Measurements from ENCODE around the gene FRG1.

DNA sequence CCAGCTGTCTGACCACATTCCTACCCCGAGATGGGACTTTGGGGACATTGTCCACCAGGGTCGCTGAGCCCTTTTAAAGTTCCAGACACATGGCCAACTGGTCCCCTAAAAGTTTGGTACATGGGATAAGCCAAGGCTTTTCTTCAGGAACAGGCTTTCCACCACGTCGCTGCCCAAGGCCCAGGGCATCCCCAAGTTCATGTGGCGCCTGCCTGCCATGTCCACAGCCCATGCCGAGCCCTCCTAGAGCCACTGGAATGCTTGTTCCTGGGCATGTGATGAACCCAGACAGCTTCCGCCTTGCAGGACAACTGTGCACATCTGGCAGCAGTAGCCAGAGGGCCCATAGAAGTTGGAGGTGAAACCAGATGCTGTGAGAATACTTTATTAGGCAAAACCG lies 41.3 kb downstream of the FRG1 start:
- TF ChIP-seq, protein P1, sequence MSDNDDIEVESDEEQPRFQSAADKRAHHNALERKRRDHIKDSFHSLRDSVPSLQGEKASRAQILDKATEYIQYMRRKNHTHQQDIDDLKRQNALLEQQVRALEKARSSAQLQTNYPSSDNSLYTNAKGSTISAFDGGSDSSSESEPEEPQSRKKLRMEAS (IDR thresholded peaks at IDR 0.05; ENCODE audit: low read depth): no peak
- no peak for TF ChIP-seq YY1 (IDR thresholded peaks at IDR 0.05; ENCODE audit: low read depth)
- TF ChIP-seq, protein P2, sequence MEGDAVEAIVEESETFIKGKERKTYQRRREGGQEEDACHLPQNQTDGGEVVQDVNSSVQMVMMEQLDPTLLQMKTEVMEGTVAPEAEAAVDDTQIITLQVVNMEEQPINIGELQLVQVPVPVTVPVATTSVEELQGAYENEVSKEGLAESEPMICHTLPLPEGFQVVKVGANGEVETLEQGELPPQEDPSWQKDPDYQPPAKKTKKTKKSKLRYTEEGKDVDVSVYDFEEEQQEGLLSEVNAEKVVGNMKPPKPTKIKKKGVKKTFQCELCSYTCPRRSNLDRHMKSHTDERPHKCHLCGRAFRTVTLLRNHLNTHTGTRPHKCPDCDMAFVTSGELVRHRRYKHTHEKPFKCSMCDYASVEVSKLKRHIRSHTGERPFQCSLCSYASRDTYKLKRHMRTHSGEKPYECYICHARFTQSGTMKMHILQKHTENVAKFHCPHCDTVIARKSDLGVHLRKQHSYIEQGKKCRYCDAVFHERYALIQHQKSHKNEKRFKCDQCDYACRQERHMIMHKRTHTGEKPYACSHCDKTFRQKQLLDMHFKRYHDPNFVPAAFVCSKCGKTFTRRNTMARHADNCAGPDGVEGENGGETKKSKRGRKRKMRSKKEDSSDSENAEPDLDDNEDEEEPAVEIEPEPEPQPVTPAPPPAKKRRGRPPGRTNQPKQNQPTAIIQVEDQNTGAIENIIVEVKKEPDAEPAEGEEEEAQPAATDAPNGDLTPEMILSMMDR (IDR thresholded peaks at IDR 0.05): no peak
- TF ChIP-seq TAF1 (IDR thresholded peaks at IDR 0.05; ENCODE audit: borderline replicate concordance, low read depth, low read length): no peak
- no peak for TF ChIP-seq RXRA (IDR thresholded peaks at IDR 0.05; ENCODE audit: borderline replicate concordance, low read depth)
- TF ChIP-seq EP300 (IDR thresholded peaks at IDR 0.05; ENCODE audit: borderline replicate concordance in 1 of 2, low read depth in 1 of 2, low read length in 1 of 2): no peak

Data from SK-N-SH (cell line).